GM23338 (cell line): Measurements from ENCODE around the gene PIGZ. TPM values are rescaled to one million over a fixed set of nuclear protein-coding genes. Genes with fewer than 3 reads are reported as not detected.

Source experiments
- ATAC-seq: fragments of 200-7000 bp; cut with Tn5 transposase; 3 replicates; pipeline ENCODE4 v1.9.1; 2020
- DNase-seq: peaks from one replicate; pipeline ENCODE4 v3.0.0-alpha.2; 2015; ENCODE audit warnings: low spot score
- H2AFZ ChIP-seq: fragments of 200-600 bp; sonication (generic); 2 replicates; pipeline ENCODE4 v1.8.0; 2016; ENCODE audit warnings: antibody characterized with exemption, mild to moderate bottlenecking, moderate library complexity
- H3F3A ChIP-seq: fragments of 200-600 bp; sonication (generic); replicated peaks from 2 replicates; pipeline ENCODE4 v1.8.0; 2017; ENCODE audit warnings: antibody characterized with exemption, mixed run types, low read depth
- H3K27ac ChIP-seq: fragments of 200-600 bp; sonication (generic); 2 replicates; pipeline ENCODE4 v1.6.1; 2016; ENCODE audit warnings: low read depth
- H3K27me3 ChIP-seq: fragments of 200-600 bp; sonication (generic); 2 replicates; pipeline ENCODE4 v1.8.0; 2016; ENCODE audit warnings: mild to moderate bottlenecking, mixed run types, moderate library complexity; ENCODE audit not compliant: insufficient read depth
- H3K36me3 ChIP-seq: fragments of 200-600 bp; sonication (generic); 2 replicates; pipeline ENCODE4 v1.8.0; 2016; ENCODE audit warnings: mild to moderate bottlenecking; ENCODE audit not compliant: insufficient read depth
- H3K4me1 ChIP-seq: fragments of 200-600 bp; sonication (generic); 2 replicates; pipeline ENCODE4 v1.8.0; 2016; ENCODE audit warnings: mild to moderate bottlenecking, moderate library complexity; ENCODE audit not compliant: insufficient read depth
- H3K4me2 ChIP-seq: fragments of 200-600 bp; sonication (generic); 2 replicates; pipeline ENCODE4 v1.7.1; 2017; ENCODE audit warnings: mixed run types
- H3K4me3 ChIP-seq: fragments of 200-600 bp; sonication (generic); 2 replicates; pipeline ENCODE4 v1.6.1; 2016; ENCODE audit warnings: mixed run types
- H3K79me2 ChIP-seq: fragments of 200-600 bp; sonication (generic); replicated peaks from 2 replicates; pipeline ENCODE4 v1.8.0; 2017; ENCODE audit warnings: mild to moderate bottlenecking; ENCODE audit not compliant: insufficient read depth
- H3K9me2 ChIP-seq: fragments of 200-600 bp; sonication (generic); 2 replicates; pipeline ENCODE4 v1.8.0; 2017; ENCODE audit not compliant: insufficient read depth
- H4K20me1 ChIP-seq: fragments of 200-600 bp; sonication (generic); replicated peaks from 2 replicates; pipeline ENCODE4 v1.8.0; 2017; ENCODE audit warnings: mild to moderate bottlenecking; ENCODE audit not compliant: insufficient read depth
- H3K27ac Mint-ChIP-seq: 2 replicates; pipeline ENCODE4 v1.8.0; 2020; ENCODE audit warnings: inconsistent platforms, mild to moderate bottlenecking, moderate library complexity, mixed read lengths
- H3K27me3 Mint-ChIP-seq: 3 replicates; pipeline ENCODE4 v1.8.0; 2022; ENCODE audit warnings: low read depth, mild to moderate bottlenecking, moderate library complexity, mixed read lengths, inconsistent platforms; ENCODE audit not compliant: insufficient read depth, poor library complexity
- H3K36me3 Mint-ChIP-seq: 3 replicates; pipeline ENCODE4 v1.8.0; 2021; ENCODE audit warnings: low read depth, mild to moderate bottlenecking, inconsistent platforms, moderate library complexity, mixed read lengths
- H3K4me1 Mint-ChIP-seq: 3 replicates; pipeline ENCODE4 v1.8.0; 2020; ENCODE audit warnings: mild to moderate bottlenecking, inconsistent platforms, mixed read lengths
- H3K4me3 Mint-ChIP-seq: 3 replicates; pipeline ENCODE4 v1.8.0; 2021; ENCODE audit warnings: moderate library complexity, mild to moderate bottlenecking, inconsistent platforms, mixed read lengths
- H3K9me3 Mint-ChIP-seq: 3 replicates; pipeline ENCODE4 v1.8.0; 2020; ENCODE audit warnings: moderate library complexity, mild to moderate bottlenecking, inconsistent platforms, mixed read lengths
- CREB1 ChIP-seq: fragments of 250-450 bp; sonication (Bioruptor Pico); IDR thresholded peaks from 2 replicates; pipeline ENCODE4 v1.5.0; 2020; ENCODE audit warnings: low read depth, mild to moderate bottlenecking, moderate library complexity
- EZH2 ChIP-seq: fragments of 200-600 bp; sonication (generic); IDR thresholded peaks from one replicate; pipeline ENCODE4 v1.8.0; 2017; ENCODE audit warnings: antibody characterized with exemption, mild to moderate bottlenecking, low read depth; ENCODE audit not compliant: unreplicated experiment
- EZH2phosphoT487 ChIP-seq: fragments of 200-600 bp; sonication (generic); IDR thresholded peaks from one replicate; pipeline ENCODE4 v1.8.1; 2018; ENCODE audit warnings: antibody characterized with exemption; ENCODE audit not compliant: unreplicated experiment
- JUNB ChIP-seq: IDR thresholded peaks from one replicate; pipeline ENCODE4 v1.6.1; 2016; ENCODE audit warnings: antibody characterized with exemption; ENCODE audit not compliant: unreplicated experiment
- NANOG ChIP-seq: IDR thresholded peaks from 2 replicates; pipeline ENCODE4 v1.6.1; 2016; ENCODE audit warnings: antibody characterized with exemption, borderline replicate concordance
- POLR2AphosphoS5 ChIP-seq: IDR thresholded peaks from 2 replicates; pipeline ENCODE4 v1.6.1; 2016; ENCODE audit warnings: antibody characterized with exemption, low read depth
- STAT1 ChIP-seq: IDR thresholded peaks from one replicate; pipeline ENCODE4 v1.6.1; 2016; ENCODE audit warnings: antibody characterized with exemption; ENCODE audit not compliant: unreplicated experiment
- ZNF114 ChIP-seq: fragments of 250-450 bp; sonication (Bioruptor Pico); IDR thresholded peaks from 2 replicates; pipeline ENCODE4 v1.5.0; 2020; ENCODE audit warnings: mild to moderate bottlenecking, moderate library complexity
- ZNF331 ChIP-seq: fragments of 250-450 bp; sonication (Bioruptor Pico); IDR thresholded peaks from 2 replicates; pipeline ENCODE4 v1.5.0; 2020; ENCODE audit warnings: low read depth, mild to moderate bottlenecking, moderate library complexity
- polyA plus RNA-seq: library from polyadenylated mRNA; unstranded; fragments of >200 nt; fragmentation: Nextera tagmentation; extraction: Ambion mirVana; gene quantifications from 2 replicates; pipeline ENCODE4 v1.2.1, GENCODE V29; 2016
- total RNA-seq: library from RNA; depleted of rRNA; stranded (reverse); fragments of >200 nt; shearing (Covaris generic); gene quantifications from 2 replicates; pipeline ENCODE4 v1.2.3, GENCODE V29; 2014
- TF ChIP-seq, protein P1 (sequence below): IDR thresholded peaks from 2 replicates; pipeline ENCODE4 v1.6.1; 2016; ENCODE audit warnings: antibody characterized with exemption
- TF ChIP-seq, protein P2 (sequence below): fragments of 250-450 bp; sonication (Bioruptor Pico); IDR thresholded peaks from 2 replicates; pipeline ENCODE4 v1.5.0; 2020; ENCODE audit warnings: mild to moderate bottlenecking, moderate library complexity
- TF ChIP-seq, protein P3 (sequence below), 2 experiments: fragments of 200-600 bp in 1 of 2; sonication (generic) in 1 of 2; conservative IDR thresholded peaks; 2 replicates each; pipeline versions ENCODE4 v1.5.1 to v1.6.1; 2016 to 2017; ENCODE audit warnings: antibody characterized with exemption in 2 of 2, low read depth in 2 of 2, mild to moderate bottlenecking in 2 of 2, moderate library complexity in 1 of 2
- TF ChIP-seq, protein P4 (sequence below): IDR thresholded peaks from one replicate; pipeline ENCODE4 v1.6.1; 2018; ENCODE audit warnings: antibody characterized with exemption; ENCODE audit not compliant: unreplicated experiment

PIGZ gene
- total and polyA plus RNA-seq, 2 experiments from 2014 or later, result 0.16 TPM; not detected in 1

DNA sequence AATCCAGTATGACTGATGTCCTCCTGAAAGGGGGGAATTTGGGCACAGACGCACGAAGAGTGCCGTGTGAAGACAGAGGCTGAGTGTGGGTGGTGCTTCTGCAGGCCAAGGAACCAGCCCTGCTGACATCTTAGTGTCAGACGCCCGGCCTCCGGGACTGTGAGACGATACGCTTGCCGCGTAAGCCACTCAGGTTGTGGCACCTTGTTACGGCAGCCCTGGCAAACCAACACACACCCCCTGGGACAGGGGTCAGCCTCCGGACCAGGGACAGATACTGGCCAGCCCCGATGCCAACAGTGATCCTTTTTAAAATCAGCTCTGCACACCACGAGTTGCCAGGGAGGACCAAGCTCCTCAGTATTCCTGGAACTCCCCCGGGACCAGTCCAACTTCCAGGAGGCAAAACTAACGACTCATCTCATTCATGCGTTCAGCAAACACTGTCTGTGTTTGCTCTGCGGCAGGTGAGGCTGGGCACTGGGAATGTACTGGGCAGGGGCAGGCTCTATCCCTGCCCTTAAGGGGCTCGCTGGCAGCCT is 21.2 kb upstream of the PIGZ start:
- H3K27ac ChIP-seq, result no peak overlapping the region
- no peaks in the 10 kb centered on the region for H3K36me3 ChIP-seq
- no peaks in the 10 kb centered on the region for H3F3A ChIP-seq
- no peaks in the 10 kb centered on the region for H3K4me1 ChIP-seq
- no peak overlapping the region for H3K4me3 ChIP-seq
- H3K9me2 ChIP-seq, result no peaks in the 10 kb centered on the region
- H3K4me2 ChIP-seq, result no peak overlapping the region
- H3K9me3 Mint-ChIP-seq, result no peaks in the 10 kb centered on the region
- no peaks in the 10 kb centered on the region for H3K79me2 ChIP-seq
- H3K4me1 Mint-ChIP-seq, result peaks cover 3% of the 10 kb centered on the region; the same call in 1 of the 3 replicates
- TF ChIP-seq, protein P1, sequence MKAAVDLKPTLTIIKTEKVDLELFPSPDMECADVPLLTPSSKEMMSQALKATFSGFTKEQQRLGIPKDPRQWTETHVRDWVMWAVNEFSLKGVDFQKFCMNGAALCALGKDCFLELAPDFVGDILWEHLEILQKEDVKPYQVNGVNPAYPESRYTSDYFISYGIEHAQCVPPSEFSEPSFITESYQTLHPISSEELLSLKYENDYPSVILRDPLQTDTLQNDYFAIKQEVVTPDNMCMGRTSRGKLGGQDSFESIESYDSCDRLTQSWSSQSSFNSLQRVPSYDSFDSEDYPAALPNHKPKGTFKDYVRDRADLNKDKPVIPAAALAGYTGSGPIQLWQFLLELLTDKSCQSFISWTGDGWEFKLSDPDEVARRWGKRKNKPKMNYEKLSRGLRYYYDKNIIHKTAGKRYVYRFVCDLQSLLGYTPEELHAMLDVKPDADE, result no peak
- TF ChIP-seq CREB1 (CRISPR knock-in tag) (no peak), STAT1 (no peak), EZH2phosphoT487 (no peak), ZNF114 (CRISPR knock-in tag) (no peak), NANOG (no peak), ZNF331 (no peak), POLR2AphosphoS5 (no peak), EZH2 (no peak), JUNB (no peak)
- TF ChIP-seq, protein P2, sequence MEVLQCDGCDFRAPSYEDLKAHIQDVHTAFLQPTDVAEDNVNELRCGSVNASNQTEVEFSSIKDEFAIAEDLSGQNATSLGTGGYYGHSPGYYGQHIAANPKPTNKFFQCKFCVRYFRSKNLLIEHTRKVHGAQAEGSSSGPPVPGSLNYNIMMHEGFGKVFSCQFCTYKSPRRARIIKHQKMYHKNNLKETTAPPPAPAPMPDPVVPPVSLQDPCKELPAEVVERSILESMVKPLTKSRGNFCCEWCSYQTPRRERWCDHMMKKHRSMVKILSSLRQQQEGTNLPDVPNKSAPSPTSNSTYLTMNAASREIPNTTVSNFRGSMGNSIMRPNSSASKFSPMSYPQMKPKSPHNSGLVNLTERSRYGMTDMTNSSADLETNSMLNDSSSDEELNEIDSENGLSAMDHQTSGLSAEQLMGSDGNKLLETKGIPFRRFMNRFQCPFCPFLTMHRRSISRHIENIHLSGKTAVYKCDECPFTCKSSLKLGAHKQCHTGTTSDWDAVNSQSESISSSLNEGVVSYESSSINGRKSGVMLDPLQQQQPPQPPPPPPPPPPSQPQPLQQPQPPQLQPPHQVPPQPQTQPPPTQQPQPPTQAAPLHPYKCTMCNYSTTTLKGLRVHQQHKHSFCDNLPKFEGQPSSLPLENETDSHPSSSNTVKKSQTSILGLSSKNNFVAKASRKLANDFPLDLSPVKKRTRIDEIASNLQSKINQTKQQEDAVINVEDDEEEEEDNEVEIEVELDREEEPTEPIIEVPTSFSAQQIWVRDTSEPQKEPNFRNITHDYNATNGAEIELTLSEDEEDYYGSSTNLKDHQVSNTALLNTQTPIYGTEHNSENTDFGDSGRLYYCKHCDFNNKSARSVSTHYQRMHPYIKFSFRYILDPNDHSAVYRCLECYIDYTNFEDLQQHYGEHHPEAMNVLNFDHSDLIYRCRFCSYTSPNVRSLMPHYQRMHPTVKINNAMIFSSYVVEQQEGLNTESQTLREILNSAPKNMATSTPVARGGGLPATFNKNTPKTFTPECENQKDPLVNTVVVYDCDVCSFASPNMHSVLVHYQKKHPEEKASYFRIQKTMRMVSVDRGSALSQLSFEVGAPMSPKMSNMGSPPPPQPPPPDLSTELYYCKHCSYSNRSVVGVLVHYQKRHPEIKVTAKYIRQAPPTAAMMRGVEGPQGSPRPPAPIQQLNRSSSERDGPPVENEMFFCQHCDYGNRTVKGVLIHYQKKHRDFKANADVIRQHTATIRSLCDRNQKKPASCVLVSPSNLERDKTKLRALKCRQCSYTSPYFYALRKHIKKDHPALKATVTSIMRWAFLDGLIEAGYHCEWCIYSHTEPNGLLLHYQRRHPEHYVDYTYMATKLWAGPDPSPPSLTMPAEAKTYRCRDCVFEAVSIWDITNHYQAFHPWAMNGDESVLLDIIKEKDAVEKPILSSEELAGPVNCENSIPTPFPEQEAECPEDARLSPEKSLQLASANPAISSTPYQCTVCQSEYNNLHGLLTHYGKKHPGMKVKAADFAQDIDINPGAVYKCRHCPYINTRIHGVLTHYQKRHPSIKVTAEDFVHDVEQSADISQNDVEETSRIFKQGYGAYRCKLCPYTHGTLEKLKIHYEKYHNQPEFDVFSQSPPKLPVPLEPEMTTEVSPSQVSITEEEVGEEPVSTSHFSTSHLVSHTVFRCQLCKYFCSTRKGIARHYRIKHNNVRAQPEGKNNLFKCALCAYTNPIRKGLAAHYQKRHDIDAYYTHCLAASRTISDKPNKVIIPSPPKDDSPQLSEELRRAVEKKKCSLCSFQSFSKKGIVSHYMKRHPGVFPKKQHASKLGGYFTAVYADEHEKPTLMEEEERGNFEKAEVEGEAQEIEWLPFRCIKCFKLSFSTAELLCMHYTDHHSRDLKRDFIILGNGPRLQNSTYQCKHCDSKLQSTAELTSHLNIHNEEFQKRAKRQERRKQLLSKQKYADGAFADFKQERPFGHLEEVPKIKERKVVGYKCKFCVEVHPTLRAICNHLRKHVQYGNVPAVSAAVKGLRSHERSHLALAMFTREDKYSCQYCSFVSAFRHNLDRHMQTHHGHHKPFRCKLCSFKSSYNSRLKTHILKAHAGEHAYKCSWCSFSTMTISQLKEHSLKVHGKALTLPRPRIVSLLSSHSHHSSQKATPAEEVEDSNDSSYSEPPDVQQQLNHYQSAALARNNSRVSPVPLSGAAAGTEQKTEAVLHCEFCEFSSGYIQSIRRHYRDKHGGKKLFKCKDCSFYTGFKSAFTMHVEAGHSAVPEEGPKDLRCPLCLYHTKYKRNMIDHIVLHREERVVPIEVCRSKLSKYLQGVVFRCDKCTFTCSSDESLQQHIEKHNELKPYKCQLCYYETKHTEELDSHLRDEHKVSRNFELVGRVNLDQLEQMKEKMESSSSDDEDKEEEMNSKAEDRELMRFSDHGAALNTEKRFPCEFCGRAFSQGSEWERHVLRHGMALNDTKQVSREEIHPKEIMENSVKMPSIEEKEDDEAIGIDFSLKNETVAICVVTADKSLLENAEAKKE (CRISPR knock-in tag), result no peak
- TF ChIP-seq, protein P3, sequence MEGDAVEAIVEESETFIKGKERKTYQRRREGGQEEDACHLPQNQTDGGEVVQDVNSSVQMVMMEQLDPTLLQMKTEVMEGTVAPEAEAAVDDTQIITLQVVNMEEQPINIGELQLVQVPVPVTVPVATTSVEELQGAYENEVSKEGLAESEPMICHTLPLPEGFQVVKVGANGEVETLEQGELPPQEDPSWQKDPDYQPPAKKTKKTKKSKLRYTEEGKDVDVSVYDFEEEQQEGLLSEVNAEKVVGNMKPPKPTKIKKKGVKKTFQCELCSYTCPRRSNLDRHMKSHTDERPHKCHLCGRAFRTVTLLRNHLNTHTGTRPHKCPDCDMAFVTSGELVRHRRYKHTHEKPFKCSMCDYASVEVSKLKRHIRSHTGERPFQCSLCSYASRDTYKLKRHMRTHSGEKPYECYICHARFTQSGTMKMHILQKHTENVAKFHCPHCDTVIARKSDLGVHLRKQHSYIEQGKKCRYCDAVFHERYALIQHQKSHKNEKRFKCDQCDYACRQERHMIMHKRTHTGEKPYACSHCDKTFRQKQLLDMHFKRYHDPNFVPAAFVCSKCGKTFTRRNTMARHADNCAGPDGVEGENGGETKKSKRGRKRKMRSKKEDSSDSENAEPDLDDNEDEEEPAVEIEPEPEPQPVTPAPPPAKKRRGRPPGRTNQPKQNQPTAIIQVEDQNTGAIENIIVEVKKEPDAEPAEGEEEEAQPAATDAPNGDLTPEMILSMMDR (conservative IDR thresholded peaks at IDR 0.05; ENCODE audit: low read depth in 2 of 2), result no peak
- TF ChIP-seq, protein P4, sequence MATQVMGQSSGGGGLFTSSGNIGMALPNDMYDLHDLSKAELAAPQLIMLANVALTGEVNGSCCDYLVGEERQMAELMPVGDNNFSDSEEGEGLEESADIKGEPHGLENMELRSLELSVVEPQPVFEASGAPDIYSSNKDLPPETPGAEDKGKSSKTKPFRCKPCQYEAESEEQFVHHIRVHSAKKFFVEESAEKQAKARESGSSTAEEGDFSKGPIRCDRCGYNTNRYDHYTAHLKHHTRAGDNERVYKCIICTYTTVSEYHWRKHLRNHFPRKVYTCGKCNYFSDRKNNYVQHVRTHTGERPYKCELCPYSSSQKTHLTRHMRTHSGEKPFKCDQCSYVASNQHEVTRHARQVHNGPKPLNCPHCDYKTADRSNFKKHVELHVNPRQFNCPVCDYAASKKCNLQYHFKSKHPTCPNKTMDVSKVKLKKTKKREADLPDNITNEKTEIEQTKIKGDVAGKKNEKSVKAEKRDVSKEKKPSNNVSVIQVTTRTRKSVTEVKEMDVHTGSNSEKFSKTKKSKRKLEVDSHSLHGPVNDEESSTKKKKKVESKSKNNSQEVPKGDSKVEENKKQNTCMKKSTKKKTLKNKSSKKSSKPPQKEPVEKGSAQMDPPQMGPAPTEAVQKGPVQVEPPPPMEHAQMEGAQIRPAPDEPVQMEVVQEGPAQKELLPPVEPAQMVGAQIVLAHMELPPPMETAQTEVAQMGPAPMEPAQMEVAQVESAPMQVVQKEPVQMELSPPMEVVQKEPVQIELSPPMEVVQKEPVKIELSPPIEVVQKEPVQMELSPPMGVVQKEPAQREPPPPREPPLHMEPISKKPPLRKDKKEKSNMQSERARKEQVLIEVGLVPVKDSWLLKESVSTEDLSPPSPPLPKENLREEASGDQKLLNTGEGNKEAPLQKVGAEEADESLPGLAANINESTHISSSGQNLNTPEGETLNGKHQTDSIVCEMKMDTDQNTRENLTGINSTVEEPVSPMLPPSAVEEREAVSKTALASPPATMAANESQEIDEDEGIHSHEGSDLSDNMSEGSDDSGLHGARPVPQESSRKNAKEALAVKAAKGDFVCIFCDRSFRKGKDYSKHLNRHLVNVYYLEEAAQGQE, result no peak
- H3K27ac Mint-ChIP-seq, result no peak overlapping the region
- DNase-seq, result no peak
- no peaks in the 10 kb centered on the region for H3K36me3 Mint-ChIP-seq
- ATAC-seq, result no peak
- H3K4me3 Mint-ChIP-seq, result no peak overlapping the region
- no peaks in the 10 kb centered on the region for H4K20me1 ChIP-seq
- no peak overlapping the region for H2AFZ ChIP-seq
- H3K27me3 Mint-ChIP-seq, result peaks cover 3% of the 10 kb centered on the region
- no peaks in the 10 kb centered on the region for H3K27me3 ChIP-seq
